ENCODE results near the gene MAP6.
"Not testable (repeated sequence)": the region's sequence is repeated elsewhere in the genome, so short reads cannot be mapped to it uniquely, and the experiment has no call there.

Gene MAP6

GRCh38 chr11:75668451-75669297, at the start of gene MAP6:
TSS of gene MAP6 (minus strand) at chr11:75669038. CDS start at chr11:75668369, 669 bp downstream.
- no peak for DNase-seq

GRCh38 chr11:75717608-75718418, 49.0 kb upstream of the MAP6 start, which contains the start of gene MOGAT2:
TSS of gene MOGAT2 (plus strand) at chr11:75717838. CDS start at chr11:75717889, 51 bp downstream.
- no peak for DNase-seq

- DNase-seq = no peak
These were observed 47.8 kb upstream of the MAP6 start for GRCh38 chr11:75716659-75717058.

- no peak for DNase-seq
These were observed 46.9 kb upstream of the MAP6 start for GRCh38 chr11:75715688-75716087.

GRCh38 chr11:75714211-75714610, 45.4 kb upstream of the MAP6 start:
- no peak for DNase-seq

- peak; percentile 50 to 60 for DNase-seq
These were observed 37.5 kb upstream of the MAP6 start for GRCh38 chr11:75706260-75706729.

GRCh38 chr11:75705541-75705940, 36.7 kb upstream of the MAP6 start:
- no peak for DNase-seq

- DNase-seq = no peak
These were observed 34.9 kb upstream of the MAP6 start for GRCh38 chr11:75703695-75704237.

- DNase-seq = no peak
These were observed 32.1 kb upstream of the MAP6 start for GRCh38 chr11:75700940-75701339.

GRCh38 chr11:75697906-75698581, 29.2 kb upstream of the MAP6 start:
- DNase-seq = no peak

GRCh38 chr11:75691804-75692203, 23.0 kb upstream of the MAP6 start:
- no peak for DNase-seq

- peak in 1 of 2 experiments; percentile 24 for DNase-seq
These were observed 21.2 kb upstream of the MAP6 start for GRCh38 chr11:75689863-75690609.

- not testable (repeated sequence) for DNase-seq
These were observed 15.0 kb upstream of the MAP6 start for GRCh38 chr11:75683856-75684255.

GRCh38 chr11:75679566-75679965, 10.7 kb upstream of the MAP6 start:
- DNase-seq = no peak

GRCh38 chr11:75678620-75679259, 9.9 kb upstream of the MAP6 start:
- DNase-seq = no peak

GRCh38 chr11:75677909-75678308, 9.1 kb upstream of the MAP6 start:
- DNase-seq = no peak

- no peak for DNase-seq
These were observed 8.4 kb upstream of the MAP6 start for GRCh38 chr11:75677275-75677674.

- no peak for DNase-seq
These were observed 5.2 kb upstream of the MAP6 start for GRCh38 chr11:75673977-75674582.

- DNase-seq = no peak
These were observed 897 bp downstream of the MAP6 start for GRCh38 chr11:75667831-75668450.

- no peak for DNase-seq
These were observed 1.5 kb downstream of the MAP6 start for GRCh38 chr11:75667255-75667830.
